HepG2 (cell line): ENCODE measurements around the gene ASTN1. TPM values are rescaled to one million over a fixed set of nuclear protein-coding genes. Genes with fewer than 3 reads are reported as not detected.

Experiments
- ATAC-seq: fragments of 200-7000 bp; cut with Tn5 transposase; 3 replicates; pipeline ENCODE4 v1.9.1; 2020; ENCODE audit warnings: mild to moderate bottlenecking, moderate library complexity
- BruUV-seq: library from RNA; stranded (reverse); fragments of 400-500 nt; replicated peaks from 2 replicates; lab custom pipeline; 2021; lab: Mats Ljungman, UMichigan
- CTCF ChIA-PET: fragments of 300-600 bp; formaldehyde crosslinking; extraction: SDS; loops from one replicate; lab custom pipeline; 2021; ENCODE audit warnings: low total read pairs, inconsistent platforms, low intra/inter-chr PET ratio; lab: Yijun Ruan, JAX
- POLR2A ChIA-PET: fragments of 350-600 bp; sonication (Branson Sonifier 250); formaldehyde crosslinking; loops from one replicate; lab custom pipeline; 2020; ENCODE audit warnings: antibody characterized with exemption, inconsistent platforms; lab: Yijun Ruan, JAX
- DNase-seq: peaks from one replicate; pipeline ENCODE4 v3.0.0-alpha.2; 2015; ENCODE audit warnings: low spot score
- FAIRE-seq: peaks from 3 replicates; lab custom pipeline; 2011; peaks lifted over from hg19 to GRCh38; lab: Jason Lieb, UNC
- H2AFZ ChIP-seq: one replicate; pipeline ENCODE4 v1.6.1; 2011; ENCODE audit warnings: low read length, inconsistent platforms
- H3K27ac ChIP-seq: fragments of 300-600 bp; 3 replicates; pipeline ENCODE4 v1.8.0; 2011; ENCODE audit warnings: mixed run types, mild to moderate bottlenecking, mixed read lengths, low read length, inconsistent platforms; ENCODE audit not compliant: insufficient read depth; ENCODE audit errors: extremely low read length
- H3K27me3 ChIP-seq, 2 experiments: fragments of 200-600 bp in 1 of 2; 2 replicates in 1 of 2; 3 replicates in 1 of 2; pipeline versions ENCODE4 v1.6.0 to v1.8.0; 2011; ENCODE audit warnings: low read length in 2 of 2, mild to moderate bottlenecking in 2 of 2, moderate library complexity in 2 of 2, inconsistent platforms in 1 of 2; ENCODE audit not compliant: insufficient read depth in 2 of 2, control insufficient read depth in 1 of 2
- H3K36me3 ChIP-seq, 2 experiments: fragments of 200-600 bp in 1 of 2; replicated peaks in 1 of 2; 2 replicates in 1 of 2; 3 replicates in 1 of 2; pipeline versions ENCODE4 v1.5.1 to v1.8.0; 2011; ENCODE audit warnings: low read length in 2 of 2, inconsistent platforms in 1 of 2; ENCODE audit not compliant: insufficient read depth in 2 of 2, control insufficient read depth in 1 of 2
- H3K4me1 ChIP-seq: 2 replicates; pipeline ENCODE4 v1.5.1; 2012; ENCODE audit warnings: low read length, inconsistent platforms; ENCODE audit not compliant: insufficient read depth
- H3K4me2 ChIP-seq: 2 replicates; pipeline ENCODE4 v1.6.0; 2011; ENCODE audit warnings: low read depth, low read length, inconsistent platforms
- H3K4me3 ChIP-seq, 3 experiments: fragments of 200-600 bp in 1 of 3; sonication (generic), shearing (Covaris generic) in 1 of 3; replicated peaks in 1 of 3; 2 replicates each; pipeline ENCODE4 v1.5.1; 2011 to 2016; ENCODE audit warnings: low read length in 3 of 3, inconsistent platforms in 2 of 3, low read depth in 2 of 3, mild to moderate bottlenecking in 2 of 3, control low read depth in 1 of 3, mixed read lengths in 1 of 3; ENCODE audit not compliant: insufficient read depth in 1 of 3
- H3K79me2 ChIP-seq: one replicate; pipeline ENCODE4 v1.6.1; 2011; ENCODE audit warnings: low read length, inconsistent platforms; ENCODE audit not compliant: insufficient read depth
- H3K9ac ChIP-seq: 2 replicates; pipeline ENCODE4 v1.6.0; 2011; ENCODE audit warnings: mild to moderate bottlenecking, low read depth, low read length, inconsistent platforms; ENCODE audit not compliant: insufficient read depth
- H3K9me3 ChIP-seq: 2 replicates; pipeline ENCODE4 v1.5.1; 2012; ENCODE audit warnings: mild to moderate bottlenecking, low read length
- H4K20me1 ChIP-seq: 2 replicates; pipeline ENCODE4 v1.6.0; 2011; ENCODE audit warnings: inconsistent platforms, mild to moderate bottlenecking, low read length, moderate library complexity; ENCODE audit not compliant: insufficient read depth
- ARNTL ChIP-seq: sonication (generic); formaldehyde crosslinking; IDR thresholded peaks from 2 replicates; pipeline ENCODE4 v1.4.0; 2020; ENCODE audit warnings: mild to moderate bottlenecking, missing genetic modification reagents
- EEA1 ChIP-seq: sonication (generic); formaldehyde crosslinking; IDR thresholded peaks from 2 replicates; pipeline ENCODE4 v1.5.1; 2020; ENCODE audit warnings: mild to moderate bottlenecking, missing genetic modification reagents, borderline replicate concordance
- HES4 ChIP-seq: sonication (generic); formaldehyde crosslinking; IDR thresholded peaks from 2 replicates; pipeline ENCODE4 v1.9.0; 2021; ENCODE audit warnings: mild to moderate bottlenecking, missing genetic modification reagents, borderline replicate concordance
- HOXA3 ChIP-seq: sonication (generic); formaldehyde crosslinking; IDR thresholded peaks from 2 replicates; pipeline ENCODE4 v1.5.0; 2020; ENCODE audit warnings: missing genetic modification reagents
- JDP2 ChIP-seq: sonication (generic); formaldehyde crosslinking; IDR thresholded peaks from 2 replicates; pipeline ENCODE4 v1.8.1; 2022; ENCODE audit warnings: missing genetic modification reagents, borderline replicate concordance
- KDM4B ChIP-seq: sonication (generic); formaldehyde crosslinking; IDR thresholded peaks from 2 replicates; pipeline ENCODE4 v1.4.0; 2020; ENCODE audit warnings: missing genetic modification reagents
- MAZ ChIP-seq, 2 experiments: sonication (generic) in 1 of 2; formaldehyde crosslinking in 1 of 2; IDR thresholded peaks; 2 replicates each; pipeline versions ENCODE4 v1.5.0 to v1.6.1; 2012 to 2020; ENCODE audit warnings: low read depth in 2 of 2, mild to moderate bottlenecking in 2 of 2, borderline replicate concordance in 1 of 2, improper control_type of control experiment in 1 of 2, low read length in 1 of 2, missing genetic modification reagents in 1 of 2, moderate library complexity in 1 of 2
- PAX8 ChIP-seq: sonication (generic); formaldehyde crosslinking; IDR thresholded peaks from 2 replicates; pipeline ENCODE4 v1.8.0; 2022; ENCODE audit warnings: mild to moderate bottlenecking, missing genetic modification reagents, borderline replicate concordance
- PLRG1 ChIP-seq: fragments of 450-650 bp; conservative IDR thresholded peaks from 2 replicates; pipeline ENCODE4 v1.6.1; 2016
- SYNCRIP ChIP-seq: fragments of 200-400 bp; formaldehyde crosslinking; IDR thresholded peaks from 2 replicates; pipeline ENCODE4 v1.6.1; 2018; ENCODE audit warnings: mild to moderate bottlenecking, low read depth, low read length; ENCODE audit not compliant: insufficient read depth
- ZNF496 ChIP-seq: sonication (generic); formaldehyde crosslinking; IDR thresholded peaks from 2 replicates; pipeline ENCODE4 v1.8.1; 2023; ENCODE audit warnings: mild to moderate bottlenecking, moderate library complexity, missing genetic modification reagents; ENCODE audit not compliant: insufficient replicate concordance
- ZNF510 ChIP-seq: sonication (generic); formaldehyde crosslinking; IDR thresholded peaks from 2 replicates; pipeline ENCODE4 v1.4.0; 2020; ENCODE audit warnings: low read depth, mild to moderate bottlenecking, missing genetic modification reagents
- ZNF562 ChIP-seq: sonication (generic); formaldehyde crosslinking; IDR thresholded peaks from 2 replicates; pipeline ENCODE4 v1.8.0; 2022; ENCODE audit warnings: missing genetic modification reagents, borderline replicate concordance
- ZNF616 ChIP-seq: sonication (generic); formaldehyde crosslinking; IDR thresholded peaks from 2 replicates; pipeline ENCODE4 v1.5.0; 2020; ENCODE audit warnings: low read depth, mild to moderate bottlenecking, missing genetic modification reagents
- in situ Hi-C: cut with HindIII; loops from 2 replicates; pipeline ENCODE4 v1.10.0; 2017; ENCODE audit warnings: low pct_unique_long_range_greater_than_20kb; ENCODE audit not compliant: extremely low pct_ligation_motif_present
- intact Hi-C: fragments of 100-400 bp; cut with micrococcal nuclease; formaldehyde crosslinking; loops from one replicate; pipeline ENCODE4 v1.10.0; 2022; ENCODE audit not compliant: unreplicated experiment
- polyA plus RNA-seq, 8 experiments: library from polyadenylated mRNA; depleted of rRNA in 3 of 8; stranded (reverse) in 7 of 8; unstranded in 1 of 8; fragments of >200 nt; fragmentation: Illumina TruSeq in 4 of 8; extraction: Trizol in 4 of 8; gene quantifications; 2 replicates each; pipeline versions ENCODE4 v1.2.1 to v1.2.3, GENCODE V29; 2011 to 2016; ENCODE audit warnings: low read depth in 4 of 8, missing spikeins in 1 of 8, mixed read lengths in 1 of 8; ENCODE audit not compliant: insufficient read depth in 1 of 8
- total RNA-seq, 5 experiments: library from RNA; depleted of rRNA; stranded (reverse); fragments of >200 nt; fragmentation: Illumina TruSeq; extraction: Trizol; gene quantifications; 2 replicates each; pipeline ENCODE4 v1.2.3, GENCODE V29; 2016; ENCODE audit warnings: low read depth in 1 of 5
- TF ChIP-seq, protein P1 (sequence below): IDR thresholded peaks from 2 replicates; pipeline ENCODE4 v1.6.1; 2016; ENCODE audit warnings: control low read depth
- TF ChIP-seq, protein P2 (sequence below): sonication (generic); formaldehyde crosslinking; IDR thresholded peaks from 2 replicates; pipeline ENCODE4 v1.4.0; 2020; ENCODE audit warnings: mild to moderate bottlenecking, missing genetic modification reagents
- TF ChIP-seq, protein P3 (sequence below): sonication (generic); formaldehyde crosslinking; conservative IDR thresholded peaks from 2 replicates; pipeline ENCODE4 v1.4.0; 2020; ENCODE audit warnings: missing genetic modification reagents

Gene ASTN1
- total and polyA plus RNA-seq, 2 of the 13 experiments (the other 11 are each of a cell fraction or from before 2014, with no cell fraction given): not detected

DNA sequence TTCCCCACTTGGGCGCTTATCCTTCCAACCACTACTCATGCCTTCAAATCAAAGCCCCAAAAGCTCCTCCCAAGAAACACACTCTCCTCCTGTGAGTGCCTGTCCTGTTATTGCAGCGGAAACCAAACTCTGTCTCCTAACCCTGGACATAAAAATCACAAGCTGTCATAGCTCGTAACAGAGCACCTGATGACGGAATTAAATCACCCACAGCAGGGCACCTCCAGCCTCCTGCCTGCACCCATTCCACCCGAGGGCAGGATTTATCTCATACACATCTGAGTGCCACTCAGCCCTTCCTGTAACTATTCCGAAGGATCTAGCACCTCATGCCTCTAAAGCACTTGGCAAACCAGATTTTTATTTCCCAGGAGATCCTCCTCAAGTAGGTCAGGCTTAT lies 100.9 kb downstream of the ASTN1 start (continued):
- TF ChIP-seq, protein P1, sequence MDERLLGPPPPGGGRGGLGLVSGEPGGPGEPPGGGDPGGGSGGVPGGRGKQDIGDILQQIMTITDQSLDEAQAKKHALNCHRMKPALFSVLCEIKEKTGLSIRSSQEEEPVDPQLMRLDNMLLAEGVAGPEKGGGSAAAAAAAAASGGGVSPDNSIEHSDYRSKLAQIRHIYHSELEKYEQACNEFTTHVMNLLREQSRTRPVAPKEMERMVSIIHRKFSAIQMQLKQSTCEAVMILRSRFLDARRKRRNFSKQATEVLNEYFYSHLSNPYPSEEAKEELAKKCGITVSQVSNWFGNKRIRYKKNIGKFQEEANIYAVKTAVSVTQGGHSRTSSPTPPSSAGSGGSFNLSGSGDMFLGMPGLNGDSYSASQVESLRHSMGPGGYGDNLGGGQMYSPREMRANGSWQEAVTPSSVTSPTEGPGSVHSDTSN: no peak
- TF ChIP-seq ZNF496 (CRISPR knock-in tag) (no peak), KDM4B (CRISPR knock-in tag) (no peak), ZNF616 (CRISPR knock-in tag) (no peak), MAZ (IDR thresholded peaks at IDR 0.05; ENCODE audit: borderline replicate concordance, low read depth, low read length) (no peak), MAZ (CRISPR knock-in tag; IDR thresholded peaks at IDR 0.05; ENCODE audit: low read depth) (no peak)
- TF ChIP-seq, protein P2, sequence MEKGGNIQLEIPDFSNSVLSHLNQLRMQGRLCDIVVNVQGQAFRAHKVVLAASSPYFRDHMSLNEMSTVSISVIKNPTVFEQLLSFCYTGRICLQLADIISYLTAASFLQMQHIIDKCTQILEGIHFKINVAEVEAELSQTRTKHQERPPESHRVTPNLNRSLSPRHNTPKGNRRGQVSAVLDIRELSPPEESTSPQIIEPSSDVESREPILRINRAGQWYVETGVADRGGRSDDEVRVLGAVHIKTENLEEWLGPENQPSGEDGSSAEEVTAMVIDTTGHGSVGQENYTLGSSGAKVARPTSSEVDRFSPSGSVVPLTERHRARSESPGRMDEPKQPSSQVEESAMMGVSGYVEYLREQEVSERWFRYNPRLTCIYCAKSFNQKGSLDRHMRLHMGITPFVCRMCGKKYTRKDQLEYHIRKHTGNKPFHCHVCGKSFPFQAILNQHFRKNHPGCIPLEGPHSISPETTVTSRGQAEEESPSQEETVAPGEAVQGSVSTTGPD (CRISPR knock-in tag): no peak
- TF ChIP-seq, all 625 proteins: peak for 0

DNA sequence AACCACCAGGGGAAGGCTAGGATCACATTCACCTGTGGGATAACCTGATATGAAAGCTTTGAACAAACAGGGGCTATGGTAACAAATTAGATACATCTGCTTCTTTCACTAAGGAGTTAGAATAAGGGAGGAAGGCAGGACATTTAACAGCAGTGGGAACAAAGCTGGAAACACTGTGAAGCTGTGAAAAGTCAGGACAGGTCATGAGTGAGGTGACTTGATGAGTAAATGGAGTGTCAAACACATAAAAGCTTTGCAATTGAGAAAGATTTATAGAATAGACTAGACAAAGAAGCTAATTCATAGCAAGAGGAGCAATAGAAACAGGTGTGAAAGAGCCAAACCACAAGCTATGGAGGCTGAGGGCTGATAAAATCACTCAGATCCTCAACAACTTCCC lies 110.0 kb downstream of the ASTN1 start:
- Histone ChIP-seq H3K9me3 (no peaks in the 10 kb centered on the region), H3K4me3 (no peak overlapping the region), H3K36me3 (no peaks in the 10 kb centered on the region), H2AFZ (no peak overlapping the region), H3K4me2 (no peak overlapping the region), H4K20me1 (no peaks in the 10 kb centered on the region), H3K27me3 (no peaks in the 10 kb centered on the region), H3K79me2 (no peaks in the 10 kb centered on the region), H3K4me1 (no peaks in the 10 kb centered on the region), H3K9ac (no peak overlapping the region), H3K27ac (no peak overlapping the region)
- FAIRE-seq (no peak), ATAC-seq (no peak), DNase-seq (no peak)
- BruUV-seq: no TSS peak
- ChIA-PET POLR2A (no interaction called here), CTCF (no interaction called here)
- intact Hi-C loops (no loop called here), in situ Hi-C loops (no loop called here)
- no peak for TF ChIP-seq EEA1 (CRISPR knock-in tag)
- TF ChIP-seq SYNCRIP: no peak
- no peak for TF ChIP-seq PLRG1
- TF ChIP-seq JDP2 (CRISPR knock-in tag): no peak
- no peak for TF ChIP-seq ZNF510 (CRISPR knock-in tag)
- no peak for TF ChIP-seq PAX8 (CRISPR knock-in tag)
- TF ChIP-seq, protein P3, sequence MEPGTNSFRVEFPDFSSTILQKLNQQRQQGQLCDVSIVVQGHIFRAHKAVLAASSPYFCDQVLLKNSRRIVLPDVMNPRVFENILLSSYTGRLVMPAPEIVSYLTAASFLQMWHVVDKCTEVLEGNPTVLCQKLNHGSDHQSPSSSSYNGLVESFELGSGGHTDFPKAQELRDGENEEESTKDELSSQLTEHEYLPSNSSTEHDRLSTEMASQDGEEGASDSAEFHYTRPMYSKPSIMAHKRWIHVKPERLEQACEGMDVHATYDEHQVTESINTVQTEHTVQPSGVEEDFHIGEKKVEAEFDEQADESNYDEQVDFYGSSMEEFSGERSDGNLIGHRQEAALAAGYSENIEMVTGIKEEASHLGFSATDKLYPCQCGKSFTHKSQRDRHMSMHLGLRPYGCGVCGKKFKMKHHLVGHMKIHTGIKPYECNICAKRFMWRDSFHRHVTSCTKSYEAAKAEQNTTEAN: no peak
- TF ChIP-seq HOXA3 (CRISPR knock-in tag): no peak
- no peak for TF ChIP-seq HES4 (CRISPR knock-in tag)
- TF ChIP-seq ARNTL (CRISPR knock-in tag): no peak
- TF ChIP-seq ZNF562 (CRISPR knock-in tag): no peak
